HG03354 (cell line): ENCODE results near the gene FAR1.

ENCODE experiments used
- ATAC-seq: cut with Tn5 transposase; IDR thresholded peaks from one replicate; pipeline ENCODE4 v1.9.1; 2021; ENCODE audit warnings: mild to moderate bottlenecking; ENCODE audit not compliant: unreplicated experiment, poor library complexity, severe bottlenecking

Gene FAR1

GRCh38 chr11:13772223-13773046, 104.0 kb downstream of the FAR1 start:
- ATAC-seq, result no peak

GRCh38 chr11:13775471-13775870, 107.0 kb downstream of the FAR1 start:
- ATAC-seq, result no peak

- no peak for ATAC-seq
These were observed 107.8 kb downstream of the FAR1 start for GRCh38 chr11:13776134-13776815.

- no peak for ATAC-seq
These were observed 109.0 kb downstream of the FAR1 start for GRCh38 chr11:13777341-13777985.

- no peak for ATAC-seq
These were observed 109.9 kb downstream of the FAR1 start for GRCh38 chr11:13778345-13778744.

- no peak for ATAC-seq
These were observed 112.7 kb downstream of the FAR1 start for GRCh38 chr11:13781153-13781552.
